OCI-LY7 (cell line): Measurements from ENCODE around the gene ZNF638.

Source experiments
- EZH2phosphoT487 ChIP-seq: fragments of 200-600 bp; sonication (generic); IDR thresholded peaks from 2 replicates; pipeline ENCODE4 v1.6.1; 2018; ENCODE audit warnings: low read depth, borderline replicate concordance, mild to moderate bottlenecking, mixed run types, antibody characterized with exemption, low read length, moderate library complexity, mixed read lengths
- TF ChIP-seq, protein P1 (sequence below): fragments of 200-600 bp; sonication (generic); conservative IDR thresholded peaks from 2 replicates; pipeline ENCODE4 v1.5.1; 2014; ENCODE audit warnings: mild to moderate bottlenecking, antibody characterized with exemption, low read length, moderate library complexity, mixed read lengths

- TF ChIP-seq, protein P1, sequence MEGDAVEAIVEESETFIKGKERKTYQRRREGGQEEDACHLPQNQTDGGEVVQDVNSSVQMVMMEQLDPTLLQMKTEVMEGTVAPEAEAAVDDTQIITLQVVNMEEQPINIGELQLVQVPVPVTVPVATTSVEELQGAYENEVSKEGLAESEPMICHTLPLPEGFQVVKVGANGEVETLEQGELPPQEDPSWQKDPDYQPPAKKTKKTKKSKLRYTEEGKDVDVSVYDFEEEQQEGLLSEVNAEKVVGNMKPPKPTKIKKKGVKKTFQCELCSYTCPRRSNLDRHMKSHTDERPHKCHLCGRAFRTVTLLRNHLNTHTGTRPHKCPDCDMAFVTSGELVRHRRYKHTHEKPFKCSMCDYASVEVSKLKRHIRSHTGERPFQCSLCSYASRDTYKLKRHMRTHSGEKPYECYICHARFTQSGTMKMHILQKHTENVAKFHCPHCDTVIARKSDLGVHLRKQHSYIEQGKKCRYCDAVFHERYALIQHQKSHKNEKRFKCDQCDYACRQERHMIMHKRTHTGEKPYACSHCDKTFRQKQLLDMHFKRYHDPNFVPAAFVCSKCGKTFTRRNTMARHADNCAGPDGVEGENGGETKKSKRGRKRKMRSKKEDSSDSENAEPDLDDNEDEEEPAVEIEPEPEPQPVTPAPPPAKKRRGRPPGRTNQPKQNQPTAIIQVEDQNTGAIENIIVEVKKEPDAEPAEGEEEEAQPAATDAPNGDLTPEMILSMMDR: no peak
- TF ChIP-seq EZH2phosphoT487: no peak
Observed at GRCh38 chr2:71323386-71323785, 8.2 kb upstream of the ZNF638 start.
